T-helper 22 cell (primary cell): ENCODE measurements around the gene DLG2.
"Not testable (repeated sequence)": the region's sequence is repeated elsewhere in the genome, so short reads cannot be mapped to it uniquely, and the experiment has no call there.

Experiments
- DNase-seq: peaks from one replicate; pipeline ENCODE4 v3.0.0-alpha.2; 2020; ENCODE audit warnings: low read depth

The DLG2 gene

DNA sequence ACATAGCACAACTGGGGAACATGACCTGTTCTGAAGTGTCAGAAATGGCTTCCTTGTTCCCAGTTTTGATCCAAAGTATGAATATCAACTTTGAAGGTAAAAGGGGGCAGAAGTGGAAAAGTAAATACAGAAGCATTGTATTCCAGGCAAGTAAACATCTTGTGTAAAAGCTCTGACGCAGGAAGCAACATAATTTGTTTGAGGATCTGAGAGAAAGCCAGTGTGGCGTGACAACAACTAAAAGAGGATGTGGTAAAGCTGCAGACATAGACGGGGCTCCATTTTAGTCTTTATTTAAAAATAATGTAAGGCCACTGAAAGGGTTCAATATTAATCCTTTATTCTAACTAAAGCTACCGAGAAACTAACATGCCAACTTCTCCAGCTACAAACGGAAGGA, 310.2 kb downstream of the DLG2 start:
- no peak for DNase-seq

DNA sequence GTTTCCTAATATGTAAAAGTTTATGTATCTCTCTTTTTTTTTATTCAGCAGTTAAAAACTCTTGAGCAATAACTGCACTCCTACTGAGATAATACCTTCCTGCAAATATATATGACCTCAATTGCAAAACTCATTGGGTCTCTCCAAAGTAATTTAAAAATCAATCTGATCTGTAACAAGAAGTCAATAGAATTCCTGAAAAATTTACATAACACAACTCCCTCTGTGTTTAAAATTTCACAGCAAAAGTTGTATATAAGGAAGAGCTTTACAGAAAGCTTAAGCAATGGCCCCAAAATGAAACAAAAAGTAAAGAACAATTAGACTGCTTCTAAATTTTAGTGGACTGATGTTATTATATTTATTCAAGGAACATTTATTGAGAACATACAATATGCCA, 313.4 kb downstream of the DLG2 start:
- no peak for DNase-seq

DNA sequence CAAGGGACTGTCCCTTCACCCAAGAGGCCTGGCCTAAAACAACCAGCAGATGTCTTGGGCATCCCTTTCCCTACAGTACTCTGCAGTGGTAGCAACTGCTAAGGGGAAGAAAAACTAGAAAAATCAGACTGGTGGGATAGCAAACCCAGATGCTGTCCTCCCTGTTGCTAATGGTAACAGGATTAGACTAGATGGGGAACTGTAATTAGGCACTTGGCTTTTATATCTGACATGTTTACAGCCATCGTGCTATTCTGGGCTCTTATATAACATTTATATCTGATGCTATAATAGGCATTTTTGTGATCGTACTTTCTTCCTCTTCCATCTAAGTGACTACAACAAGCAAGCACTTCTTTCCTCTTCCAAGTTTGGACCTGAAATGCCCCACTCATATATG, 316.7 kb downstream of the DLG2 start:
- no peak for DNase-seq

DNA sequence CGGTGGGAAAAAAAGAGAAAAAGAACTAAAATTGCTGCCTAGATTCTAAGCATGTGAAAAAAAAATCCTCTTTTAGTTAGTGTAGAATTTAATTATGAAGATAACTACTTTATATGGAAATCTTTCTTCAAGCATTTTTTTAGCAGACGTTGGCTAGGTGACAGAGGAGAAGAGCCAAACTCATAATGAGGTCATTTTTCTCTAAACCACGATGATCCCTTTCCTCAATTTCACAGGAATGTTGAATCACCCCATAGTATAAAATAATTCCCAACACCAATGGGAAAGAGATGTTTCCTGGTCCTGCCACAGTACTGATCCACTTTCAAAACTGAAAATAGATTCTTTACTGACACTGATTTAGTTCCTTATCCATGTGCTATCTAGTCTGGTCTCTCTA, 319.8 kb downstream of the DLG2 start:
- DNase-seq = no peak

DNA sequence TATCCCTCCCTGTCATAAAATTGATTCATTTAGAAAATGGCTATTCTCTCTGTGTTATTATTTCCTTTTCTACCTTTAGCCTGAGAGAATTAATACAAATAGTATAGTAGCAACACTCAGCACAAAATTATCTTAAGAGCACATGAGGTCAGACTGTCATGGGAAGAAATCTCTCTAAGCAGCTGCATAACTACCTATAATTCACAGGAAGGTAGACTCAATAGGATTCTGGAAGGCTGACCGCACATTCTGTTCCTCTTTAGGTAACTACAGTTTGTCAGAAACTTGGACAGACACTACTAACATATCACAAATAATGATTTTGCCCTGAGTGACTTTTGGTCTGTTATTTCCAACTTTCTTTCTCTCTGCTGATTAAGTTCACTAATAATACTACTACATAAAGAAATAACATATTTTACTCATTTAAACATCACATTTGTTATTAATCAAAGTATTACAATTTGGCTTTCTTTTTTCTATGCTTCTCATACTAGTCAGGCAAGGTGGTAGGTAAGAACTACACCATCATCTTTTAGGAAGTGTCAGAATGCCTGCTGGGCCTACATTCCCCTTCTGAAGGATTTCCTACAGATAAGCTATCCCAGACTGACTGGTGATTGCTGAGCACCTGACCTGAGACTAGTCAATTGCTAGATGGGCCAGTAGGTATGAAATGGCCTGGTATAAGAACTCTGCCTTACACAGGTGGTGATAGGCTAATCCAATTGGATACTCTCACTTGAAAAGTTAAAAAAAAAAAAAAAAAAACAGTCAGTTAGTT, 325.1 kb downstream of the DLG2 start:
- no peak for DNase-seq

DNA sequence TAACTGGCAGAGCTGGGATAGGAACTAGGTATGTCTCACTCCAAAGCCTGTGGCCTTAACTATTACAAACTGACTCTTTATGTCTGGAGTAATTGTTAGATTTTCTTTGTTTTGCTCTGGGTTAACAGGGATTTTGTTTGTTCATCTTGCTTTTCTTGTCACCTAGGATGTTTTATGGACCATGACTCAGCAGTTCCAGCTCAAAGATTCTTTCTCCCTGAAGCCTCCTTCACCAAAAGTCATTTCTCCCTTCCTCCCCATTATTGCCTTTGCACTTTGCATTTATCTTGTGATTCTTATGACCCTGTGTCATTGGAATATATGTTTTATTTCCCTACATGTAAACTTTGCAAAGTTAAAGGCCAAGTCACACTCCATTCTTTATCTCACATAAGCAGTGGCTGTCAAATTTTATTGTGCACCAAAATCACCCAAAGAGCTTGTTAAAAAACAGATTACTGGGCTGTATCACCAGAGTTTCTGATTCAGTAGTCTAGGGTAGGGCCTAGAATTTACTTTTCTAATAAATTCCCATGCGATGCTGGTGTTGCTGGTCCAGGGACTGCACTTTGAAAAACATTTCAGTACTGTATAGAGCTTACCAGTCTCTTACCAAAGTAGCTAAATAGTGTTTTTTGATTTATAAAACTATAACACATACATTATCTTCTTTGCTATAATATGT, 327.7 kb downstream of the DLG2 start:
- DNase-seq = no peak

DNA sequence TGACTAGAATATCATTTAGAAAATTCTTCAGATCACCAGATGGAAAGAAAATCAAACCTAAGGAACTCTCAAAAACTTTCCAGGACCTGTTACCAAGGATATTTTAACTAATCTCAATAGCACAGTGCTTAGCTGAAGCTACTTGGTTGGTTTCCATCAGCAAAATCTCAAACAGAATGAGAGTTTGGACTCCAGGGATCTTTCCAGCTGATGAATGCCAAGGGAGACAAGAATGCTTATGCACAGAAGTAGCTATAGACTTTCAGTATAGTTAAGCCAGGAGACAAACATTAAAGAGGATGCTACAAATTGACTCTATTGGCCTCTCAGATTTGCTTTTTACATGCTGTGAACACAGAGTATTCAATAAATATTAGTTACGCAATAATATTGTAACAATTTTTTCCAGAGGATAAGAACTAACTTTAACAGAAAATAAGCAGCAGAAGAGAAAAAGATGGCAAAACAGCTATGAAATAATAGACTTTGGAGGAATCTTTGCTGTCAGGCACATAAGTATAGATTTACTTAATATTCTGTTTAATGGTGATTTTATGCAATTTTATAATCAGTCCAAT, 331.4 kb downstream of the DLG2 start:
- no peak for DNase-seq

DNA sequence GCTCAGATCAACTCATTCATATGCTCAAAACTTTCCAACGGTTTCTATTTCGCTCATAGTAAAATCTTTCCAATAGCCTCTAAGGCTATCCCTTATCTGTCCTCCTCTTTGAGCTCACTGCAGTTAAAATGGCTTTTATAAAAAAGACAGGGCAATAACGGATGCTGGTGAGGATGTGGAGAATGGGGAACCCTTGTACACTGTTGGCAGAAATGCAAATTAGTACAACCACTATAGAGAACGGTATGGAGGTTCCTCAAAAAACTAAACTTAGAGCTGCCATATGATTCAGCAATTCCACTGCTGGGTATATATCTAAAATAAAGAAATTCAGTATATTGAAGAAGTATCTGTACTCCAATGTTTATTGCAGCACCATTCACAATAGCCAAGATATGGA, 345.6 kb downstream of the DLG2 start:
- DNase-seq = no peak

DNA sequence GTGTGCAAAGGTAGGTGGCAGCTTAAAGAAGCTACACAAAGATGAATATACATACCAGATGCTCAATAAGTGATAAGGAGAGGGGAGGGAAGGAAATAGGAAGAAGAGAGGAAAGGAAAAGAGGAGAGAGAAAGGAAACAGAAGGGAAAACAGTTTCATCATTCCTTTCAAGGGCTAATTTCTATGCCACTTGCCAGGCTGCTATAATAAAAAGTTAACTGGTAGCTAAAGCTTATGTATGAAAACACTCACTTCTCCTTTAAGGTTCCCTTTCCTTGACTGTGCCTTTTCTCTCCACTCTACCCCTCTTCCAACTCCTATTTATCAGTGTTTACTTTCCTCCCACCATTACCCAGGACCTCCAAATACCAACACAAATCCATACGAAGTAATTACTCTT, 347.9 kb downstream of the DLG2 start:
- DNase-seq = no peak

DNA sequence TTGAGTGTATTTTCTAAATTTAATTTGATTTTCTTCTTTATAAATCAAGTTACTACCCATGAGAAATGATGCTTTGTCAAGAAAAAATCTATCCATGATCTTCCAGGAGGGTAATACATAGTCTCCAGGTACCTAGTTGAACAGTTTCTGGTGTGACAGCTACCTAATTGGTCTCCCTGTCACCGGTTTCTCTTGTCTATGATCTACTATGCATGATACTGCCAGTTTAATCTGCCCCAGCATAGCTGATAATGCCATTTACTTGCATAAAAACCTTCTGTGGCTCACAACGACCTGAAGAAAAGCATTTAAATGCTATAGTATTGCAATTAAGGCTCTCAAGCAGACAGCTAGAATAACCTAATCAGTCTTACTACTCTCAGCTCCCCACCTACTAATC, 349.5 kb downstream of the DLG2 start:
- DNase-seq = no peak

DNA sequence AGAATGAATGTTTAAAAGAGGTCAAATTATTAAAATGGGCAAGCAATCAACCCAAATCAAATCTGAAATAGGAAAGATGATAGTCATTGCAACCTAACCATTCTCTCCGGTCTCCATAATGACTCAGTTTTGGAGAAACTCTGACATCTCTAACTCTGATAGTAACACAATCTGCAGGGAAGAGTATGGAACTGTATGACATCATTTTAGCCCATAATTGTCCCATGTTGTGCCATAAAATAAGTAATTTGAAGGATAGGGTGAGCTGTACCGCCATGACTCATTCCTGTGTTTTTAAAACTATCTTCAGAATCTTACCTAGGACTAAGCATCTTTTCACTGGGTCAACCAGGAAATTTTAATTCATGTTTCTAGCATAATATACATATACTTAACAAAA, 350.8 kb downstream of the DLG2 start:
- no peak for DNase-seq

DNA sequence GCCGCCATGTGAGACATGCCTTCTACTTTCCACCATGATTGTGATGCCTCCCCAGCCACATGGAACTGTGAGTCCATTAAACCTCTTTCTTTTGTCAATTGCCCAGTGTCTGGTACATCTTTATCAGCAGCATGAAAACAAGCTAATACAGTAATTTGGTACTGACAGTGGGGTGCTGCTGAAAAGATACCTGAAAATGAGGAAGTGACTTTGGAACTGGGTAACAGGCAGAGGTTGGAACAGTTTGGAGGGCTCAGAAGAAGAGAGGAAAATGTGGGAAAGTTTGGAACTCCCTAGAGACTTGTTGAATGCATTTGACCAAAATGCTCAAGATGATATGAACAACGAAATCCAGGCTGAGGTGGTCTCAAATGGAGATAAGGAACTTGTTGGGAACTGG, 356.8 kb downstream of the DLG2 start:
- DNase-seq = not testable (repeated sequence)

DNA sequence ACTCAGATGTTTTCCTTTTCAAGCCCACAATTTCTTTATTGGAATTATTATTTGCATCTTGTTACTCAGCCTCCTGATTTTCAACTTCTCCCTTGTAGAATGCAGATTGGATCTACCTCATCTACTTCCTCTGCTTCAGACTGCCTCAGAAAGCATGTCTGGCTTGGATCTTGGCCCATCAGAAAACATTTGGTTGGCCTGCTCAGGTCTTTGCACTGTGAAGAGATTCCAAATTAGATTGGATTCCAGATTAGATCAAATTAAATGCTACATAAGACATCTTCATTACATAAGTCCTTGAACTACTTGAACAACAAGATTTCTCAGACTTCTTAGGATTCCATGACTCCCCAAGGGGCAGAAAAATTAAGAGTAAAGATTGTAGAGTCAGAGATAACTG, 358.0 kb downstream of the DLG2 start:
- DNase-seq = no peak

DNA sequence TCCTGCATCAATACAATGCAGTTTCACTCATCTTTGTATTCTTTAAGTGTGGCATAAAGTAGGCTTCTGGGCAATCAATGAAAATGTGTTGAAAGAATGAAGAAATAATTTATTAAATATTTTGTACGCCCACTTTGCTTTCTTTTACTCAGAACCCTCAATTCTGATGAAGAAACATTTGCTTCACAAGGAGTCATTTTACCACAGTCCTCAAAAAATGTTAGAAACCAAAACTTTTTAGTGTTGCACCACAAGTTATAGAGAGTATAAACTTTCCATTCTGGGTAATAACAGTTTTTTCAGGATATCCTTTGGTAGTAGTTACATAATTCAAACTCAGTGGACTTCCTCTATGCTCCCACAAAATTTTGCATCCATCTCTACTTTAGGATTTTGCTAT, 360.5 kb downstream of the DLG2 start:
- no peak for DNase-seq

DNA sequence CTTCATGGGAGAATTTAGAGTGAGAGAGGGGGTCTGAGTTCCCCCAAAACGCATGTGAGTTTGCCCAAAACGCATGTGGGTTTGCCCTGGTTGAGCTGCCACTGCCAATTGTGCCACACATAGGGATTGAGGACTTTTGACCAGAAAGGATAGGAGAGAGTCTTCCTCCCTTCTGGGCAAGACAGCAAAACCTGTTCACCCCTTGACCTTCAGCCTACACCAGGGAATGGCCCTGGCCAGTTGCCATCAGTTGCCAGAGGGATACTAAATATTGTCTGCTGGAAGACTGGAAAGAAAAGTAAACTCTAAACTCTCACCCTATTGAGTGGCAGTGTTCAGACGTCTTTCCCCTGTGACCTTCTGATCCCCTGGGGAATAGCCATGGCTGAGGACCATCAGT, 363.8 kb downstream of the DLG2 start:
- no peak for DNase-seq

DNA sequence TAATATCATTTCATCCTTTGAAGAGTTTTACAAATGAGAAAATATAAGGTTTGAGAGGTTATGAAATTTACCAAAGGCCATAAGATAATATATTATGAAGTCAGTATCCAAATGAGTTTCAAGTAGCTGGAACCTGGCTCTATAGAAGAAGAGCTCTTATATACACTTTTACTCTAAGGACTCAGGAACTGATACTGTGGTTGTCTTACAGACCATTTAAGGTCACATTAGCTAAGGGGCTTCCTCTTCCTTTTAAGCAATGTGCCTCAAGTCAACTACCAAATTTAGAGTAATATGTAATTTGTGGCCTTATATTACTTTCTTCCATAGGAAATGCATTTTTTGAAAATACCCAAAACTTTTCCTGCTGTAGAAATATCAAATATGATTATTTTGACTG, 369.3 kb downstream of the DLG2 start:
- no peak for DNase-seq

DNA sequence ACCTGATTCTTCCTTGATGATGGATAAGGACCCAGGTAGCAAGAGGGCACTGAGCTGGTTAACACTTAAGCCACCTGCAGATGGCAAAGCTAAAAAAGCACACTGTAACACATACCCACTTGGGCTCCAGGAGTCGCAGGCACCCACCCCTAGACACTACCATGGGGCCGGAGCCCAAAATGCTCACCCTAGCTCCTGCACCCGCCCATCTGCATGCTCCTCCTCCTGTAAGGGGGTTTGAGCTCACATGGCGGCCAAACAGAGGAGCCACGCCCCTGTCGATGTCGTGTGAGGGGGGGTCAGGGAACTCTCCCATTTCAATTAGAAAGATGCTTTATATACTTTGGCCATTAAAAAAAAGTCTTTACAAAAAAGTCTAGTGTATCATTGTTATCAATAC, 370.7 kb downstream of the DLG2 start:
- DNase-seq = no peak

DNA sequence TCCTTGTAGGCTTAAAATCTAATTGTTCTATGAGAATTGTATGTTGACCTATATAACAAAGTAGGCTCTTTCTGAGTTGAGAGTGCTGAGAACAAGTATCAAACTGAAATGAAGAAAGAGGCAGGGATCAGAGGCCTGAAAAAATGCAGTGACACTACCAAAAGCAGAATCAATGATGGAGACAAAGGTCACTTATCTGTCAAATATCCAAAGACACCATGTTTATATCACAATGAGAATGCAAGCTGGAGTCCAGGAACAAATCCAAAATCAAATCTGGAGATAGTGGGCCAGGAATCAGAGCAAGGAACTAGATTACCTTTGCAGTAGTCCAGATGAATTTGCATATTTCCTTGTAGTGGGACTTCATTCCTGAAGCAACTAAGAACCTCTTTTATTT, 377.7 kb downstream of the DLG2 start:
- DNase-seq = no peak

DNA sequence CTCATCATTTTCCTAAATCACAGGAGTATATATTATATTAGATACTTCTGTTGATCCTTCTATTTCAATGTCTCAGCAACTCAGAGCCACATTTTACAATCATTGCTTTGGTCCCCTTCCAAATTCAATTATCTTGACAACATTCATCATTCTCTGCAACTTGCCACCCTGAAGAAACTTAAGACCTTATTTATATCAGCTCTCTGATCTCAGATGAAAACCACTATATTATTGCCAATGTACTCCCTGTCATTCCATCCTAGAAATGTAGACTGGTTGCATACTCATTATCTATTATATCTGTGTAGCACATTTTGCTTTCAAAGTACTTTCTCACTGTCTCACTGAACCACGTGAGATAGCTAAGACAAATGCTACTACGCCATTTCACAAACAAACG, 379.3 kb downstream of the DLG2 start:
- no peak for DNase-seq

DNA sequence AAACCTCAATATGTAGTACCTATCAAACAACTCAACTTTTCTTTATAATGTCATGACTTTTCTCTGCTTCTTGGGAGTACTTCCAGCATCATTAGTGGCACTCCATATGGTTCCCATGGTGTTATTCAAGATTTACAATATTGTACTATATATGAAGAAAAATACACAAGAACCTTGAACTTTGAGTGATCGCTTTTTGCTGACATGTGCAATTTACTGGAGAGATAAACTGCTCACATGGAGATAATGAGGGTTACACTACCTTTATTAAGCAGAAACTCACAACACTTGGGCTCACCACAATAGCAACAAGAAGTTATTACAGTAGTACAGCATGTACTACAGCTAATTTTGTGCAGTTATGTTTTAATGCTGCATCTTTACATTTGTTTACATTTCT, 388.2 kb downstream of the DLG2 start:
- DNase-seq = no peak

DNA sequence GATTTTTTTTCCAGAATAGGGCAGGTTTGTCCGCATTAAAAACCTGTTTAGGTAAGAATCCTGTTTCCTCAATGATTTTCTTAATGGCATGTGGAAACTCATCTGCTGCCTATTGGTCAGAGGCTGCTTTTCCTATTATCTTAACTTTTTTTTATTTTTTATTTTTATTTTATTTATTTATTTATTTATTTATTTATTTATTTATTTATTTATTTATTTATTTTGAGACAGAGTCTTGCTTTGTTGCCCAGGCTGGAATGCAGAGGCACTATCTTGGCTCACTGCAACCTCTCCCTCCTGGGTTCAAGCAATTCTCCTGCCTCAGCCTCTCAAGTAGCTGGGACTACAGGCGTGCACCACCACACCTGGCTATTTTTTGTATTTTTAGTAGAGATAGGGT, 389.1 kb downstream of the DLG2 start:
- not testable (repeated sequence) for DNase-seq

DNA sequence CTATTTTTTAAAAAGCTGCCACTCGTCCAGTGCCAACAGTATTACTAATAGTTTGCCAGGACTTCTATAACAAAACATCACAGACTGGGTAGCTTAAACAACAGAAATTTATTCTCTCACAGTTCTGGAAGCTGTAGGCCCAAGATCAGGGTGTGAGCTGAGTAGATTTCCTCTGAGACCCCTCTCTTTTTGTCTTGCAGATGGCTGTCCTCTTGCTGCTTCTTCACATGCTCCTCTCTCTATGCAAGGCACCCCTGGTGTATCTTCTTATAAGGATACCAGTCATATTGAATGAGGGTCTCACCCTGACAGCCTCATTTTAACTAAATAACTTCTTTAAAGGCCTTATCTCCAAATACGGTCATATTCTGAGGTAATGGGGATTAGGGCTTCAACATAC, 390.9 kb downstream of the DLG2 start:
- no peak for DNase-seq

DNA sequence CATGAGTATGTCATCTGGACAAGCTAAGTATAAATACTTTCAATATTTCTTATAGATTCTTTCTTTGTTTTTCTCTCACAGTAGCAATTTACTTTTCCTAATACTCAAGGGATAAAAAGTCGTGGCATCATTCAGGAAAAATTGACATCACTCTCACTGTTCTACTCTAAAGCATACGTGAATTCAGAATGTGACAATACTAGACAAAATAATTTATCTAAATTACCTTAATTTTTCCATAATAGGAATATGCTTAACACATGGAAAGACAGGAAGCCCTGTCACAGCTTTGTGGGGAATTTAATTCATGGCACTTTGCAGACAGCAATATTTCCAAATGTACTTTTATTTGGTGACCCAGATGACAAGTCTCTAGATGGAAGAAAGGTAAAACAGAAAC, 394.6 kb downstream of the DLG2 start:
- no peak for DNase-seq

DNA sequence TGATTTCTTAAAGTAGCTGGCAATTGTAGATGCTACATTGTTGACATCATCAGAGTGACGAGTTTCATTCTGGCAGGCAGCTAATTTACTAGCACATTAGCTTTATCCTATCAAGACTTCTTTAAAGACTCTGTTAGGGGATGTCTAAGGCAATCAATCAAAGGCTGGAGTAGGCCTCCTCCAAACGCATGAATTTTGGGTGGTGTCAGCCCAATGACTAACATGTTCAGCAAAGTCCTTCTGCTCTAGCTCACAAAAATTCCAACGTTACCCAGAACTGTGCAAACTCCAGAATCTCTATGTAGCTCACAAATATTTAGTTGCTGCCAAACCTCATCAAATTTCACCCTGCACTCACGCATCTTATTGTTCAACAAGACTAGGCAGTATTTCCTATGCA, 395.6 kb downstream of the DLG2 start:
- DNase-seq = no peak
